Umbilical cord (tissue), 2 donors: Measurements from ENCODE around the gene RAB33B. TPM values are rescaled to one million over a fixed set of nuclear protein-coding genes. Genes with fewer than 3 reads are reported as not detected.
"Not testable (repeated sequence)": the region's sequence is repeated elsewhere in the genome, so short reads cannot be mapped to it uniquely, and the experiment has no call there.

Experiments
- DNase-seq: peaks from one replicate; pipeline ENCODE4 v3.0.0-alpha.2; 2015; ENCODE audit warnings: low spot score
- total RNA-seq: library from RNA; depleted of rRNA; stranded (reverse); fragments of >200 nt; gene quantifications from one replicate; pipeline ENCODE4 v1.2.3, GENCODE V29; 2014; ENCODE audit warnings: low replicate concordance; ENCODE audit not compliant: insufficient read depth

The RAB33B gene
- total RNA-seq, 1 donor from 2014 or later = 59.9 TPM

GRCh38 chr4:139464512-139464911, 10.6 kb downstream of the RAB33B start:
- not testable (repeated sequence) for DNase-seq

- DNase-seq = no peak
These were observed 12.0 kb downstream of the RAB33B start for GRCh38 chr4:139465922-139466321.

- not testable (repeated sequence) for DNase-seq
These were observed 14.8 kb downstream of the RAB33B start for GRCh38 chr4:139468756-139469155.

DNA sequence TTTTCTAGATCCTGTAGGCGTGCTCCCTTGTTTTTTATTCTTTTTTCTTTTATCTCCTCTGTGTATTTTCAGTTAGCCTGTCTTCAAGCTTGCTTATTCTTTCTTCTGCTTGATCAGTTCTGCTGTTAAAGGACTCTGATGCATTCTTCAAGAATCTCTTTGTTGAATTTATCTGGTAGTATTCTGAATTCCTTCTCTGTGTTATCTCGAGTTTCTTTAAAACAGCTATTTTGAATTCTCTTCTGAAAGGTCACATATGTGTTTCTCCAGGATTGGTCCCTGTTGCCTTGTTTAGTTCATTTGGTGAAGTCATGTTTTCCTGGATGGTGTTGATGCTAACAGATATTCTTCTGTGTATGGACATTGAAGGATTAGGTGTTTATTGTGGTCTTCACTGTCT, 15.3 kb downstream of the RAB33B start:
- DNase-seq = no peak

GRCh38 chr4:139469869-139470268, 15.9 kb downstream of the RAB33B start:
- no peak for DNase-seq

DNA sequence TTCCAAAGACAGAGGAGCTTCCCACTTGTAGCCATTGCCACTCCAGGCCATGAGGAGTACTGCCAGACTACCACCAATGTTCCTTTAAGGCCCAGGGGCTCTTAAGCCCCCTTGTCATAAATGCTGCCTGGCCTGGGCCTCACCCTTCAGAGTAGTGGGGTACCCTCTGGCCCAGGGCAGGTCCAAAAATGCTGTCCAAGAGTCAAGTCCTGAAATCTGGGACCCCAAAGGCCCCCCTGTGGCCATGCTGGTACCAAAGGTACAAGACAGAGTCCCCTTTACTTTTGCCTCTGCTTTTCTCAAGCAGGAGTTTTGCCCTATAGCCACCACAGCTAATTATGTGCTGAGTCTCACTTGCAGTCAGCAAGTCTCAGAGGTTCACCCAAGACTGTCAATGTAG, 16.4 kb downstream of the RAB33B start:
- DNase-seq = no peak

GRCh38 chr4:139470997-139471665, 17.2 kb downstream of the RAB33B start:
- DNase-seq = no peak

DNA sequence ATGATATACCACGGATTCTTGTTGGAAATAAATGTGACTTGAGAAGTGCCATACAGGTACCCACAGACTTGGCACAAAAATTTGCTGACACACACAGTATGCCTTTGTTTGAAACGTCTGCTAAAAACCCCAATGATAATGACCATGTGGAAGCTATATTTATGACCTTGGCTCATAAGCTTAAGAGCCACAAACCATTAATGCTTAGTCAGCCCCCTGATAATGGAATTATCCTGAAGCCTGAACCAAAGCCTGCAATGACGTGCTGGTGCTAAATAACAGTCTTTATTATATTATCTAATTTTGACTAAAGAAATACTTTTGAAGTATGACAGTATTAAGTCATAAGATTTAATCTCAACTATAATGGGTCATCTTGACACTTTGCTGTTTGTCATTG, 18.9 kb downstream of the RAB33B start:
- no peak for DNase-seq

DNA sequence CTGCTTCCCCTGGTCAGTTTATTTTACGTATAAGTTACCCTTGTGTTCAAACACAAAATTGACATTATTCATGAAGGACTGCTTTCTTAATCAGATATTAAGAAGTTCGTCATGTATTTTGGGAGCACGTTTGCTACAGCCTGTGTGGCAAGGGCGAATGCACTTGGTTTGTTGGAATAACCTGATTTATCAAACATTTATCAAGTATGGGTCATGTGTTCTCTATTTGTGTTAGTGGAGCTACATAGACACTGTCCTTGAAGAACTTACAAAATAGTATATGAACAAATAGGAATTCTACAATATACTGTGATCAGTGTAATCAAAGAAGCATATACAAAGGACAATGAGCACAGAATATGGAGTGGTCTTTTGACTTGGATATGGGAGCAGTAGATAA, 22.4 kb downstream of the RAB33B start:
- DNase-seq = no peak

DNA sequence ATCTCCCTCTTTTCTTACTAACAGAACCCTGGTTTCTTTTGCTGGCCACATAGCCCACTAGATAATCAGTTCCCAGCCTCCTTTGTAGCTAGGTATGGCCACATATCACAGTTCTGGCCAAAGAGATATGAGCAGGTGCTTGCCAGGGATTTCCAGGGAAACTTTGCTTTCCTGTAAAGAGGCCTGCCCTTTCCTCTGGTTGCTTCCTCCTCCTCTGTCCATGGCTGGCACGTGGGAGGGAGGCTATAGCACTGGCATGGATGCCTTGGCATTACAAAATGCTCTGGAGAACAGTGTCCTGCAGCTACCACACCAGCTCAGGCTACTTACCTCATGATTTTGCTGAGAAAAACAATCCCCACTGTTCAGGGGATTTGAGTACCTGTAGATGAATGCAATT, 27.5 kb downstream of the RAB33B start:
- no peak for DNase-seq

GRCh38 chr4:139483000-139483399, 29.1 kb downstream of the RAB33B start:
- DNase-seq = no peak

GRCh38 chr4:139484783-139485311, 30.9 kb downstream of the RAB33B start:
- DNase-seq = peak; percentile 44

DNA sequence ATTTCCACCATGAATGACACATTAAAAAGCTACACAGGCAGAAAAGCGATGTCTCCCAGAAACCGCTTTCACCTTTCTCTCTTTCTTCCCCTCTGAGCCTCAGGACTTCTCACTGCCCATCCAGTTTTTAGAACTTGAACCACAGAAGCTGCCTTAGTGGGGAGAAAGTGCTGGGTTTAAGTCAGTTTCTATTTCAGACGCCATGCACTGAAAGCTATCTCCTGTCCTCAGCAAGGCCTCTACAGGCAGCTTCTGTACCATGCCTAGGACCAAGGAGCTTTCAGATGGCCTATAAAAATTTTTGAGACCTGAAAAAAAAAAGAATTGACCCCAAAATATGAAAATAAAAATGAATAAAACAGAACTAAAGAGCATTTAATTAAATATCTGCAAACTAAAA, 34.5 kb downstream of the RAB33B start:
- DNase-seq = no peak

- no peak for DNase-seq
These were observed 35.7 kb downstream of the RAB33B start for GRCh38 chr4:139489638-139490037.

DNA sequence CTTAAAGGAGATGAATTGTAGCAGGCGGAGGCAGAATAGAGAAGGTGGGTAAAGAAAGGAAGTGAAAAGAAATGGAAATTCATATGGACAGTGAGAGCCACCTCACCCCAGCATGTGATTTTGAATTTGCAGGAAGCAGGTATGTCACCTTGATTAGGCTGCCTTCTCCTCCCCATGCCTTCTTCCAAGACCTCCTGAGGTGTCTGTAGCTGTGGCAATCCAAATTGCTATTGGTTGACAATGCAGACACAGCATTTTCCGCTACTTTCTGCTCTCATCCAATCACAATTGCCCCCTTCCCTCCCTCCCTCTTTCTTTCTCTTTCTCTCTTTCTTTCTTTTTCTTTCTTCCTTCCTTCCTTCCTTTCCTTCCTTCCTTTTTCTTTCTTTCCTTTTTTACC, 38.5 kb downstream of the RAB33B start:
- DNase-seq = no peak

GRCh38 chr4:139493176-139493575, 39.3 kb downstream of the RAB33B start:
- DNase-seq = no peak

GRCh38 chr4:139499186-139499585, 45.3 kb downstream of the RAB33B start:
- DNase-seq = peak; percentile 33

DNA sequence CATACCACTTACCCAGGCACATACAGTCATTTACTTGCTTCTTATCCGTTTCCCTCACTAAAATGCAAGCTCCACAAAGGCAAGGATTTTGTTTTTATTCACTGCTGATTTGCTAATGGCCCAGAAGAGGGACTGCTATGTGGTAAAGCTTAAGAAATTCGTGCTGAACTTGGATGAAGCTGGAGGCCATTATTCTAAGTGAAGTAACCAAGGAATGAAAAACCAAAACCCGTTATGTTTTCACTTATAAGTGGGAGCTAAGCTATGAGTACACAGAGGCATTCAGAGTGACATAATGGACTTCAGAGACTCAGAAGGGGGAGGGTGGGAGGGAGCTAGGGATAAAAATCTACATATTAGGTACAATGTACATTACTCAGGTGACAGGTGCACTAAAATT, 47.2 kb downstream of the RAB33B start:
- DNase-seq = no peak

- DNase-seq = no peak
These were observed 47.6 kb downstream of the RAB33B start for GRCh38 chr4:139501527-139501926.

GRCh38 chr4:139501927-139502899, 48.3 kb downstream of the RAB33B start:
- no peak for DNase-seq

GRCh38 chr4:139503622-139504166, 49.8 kb downstream of the RAB33B start:
- DNase-seq = no peak

DNA sequence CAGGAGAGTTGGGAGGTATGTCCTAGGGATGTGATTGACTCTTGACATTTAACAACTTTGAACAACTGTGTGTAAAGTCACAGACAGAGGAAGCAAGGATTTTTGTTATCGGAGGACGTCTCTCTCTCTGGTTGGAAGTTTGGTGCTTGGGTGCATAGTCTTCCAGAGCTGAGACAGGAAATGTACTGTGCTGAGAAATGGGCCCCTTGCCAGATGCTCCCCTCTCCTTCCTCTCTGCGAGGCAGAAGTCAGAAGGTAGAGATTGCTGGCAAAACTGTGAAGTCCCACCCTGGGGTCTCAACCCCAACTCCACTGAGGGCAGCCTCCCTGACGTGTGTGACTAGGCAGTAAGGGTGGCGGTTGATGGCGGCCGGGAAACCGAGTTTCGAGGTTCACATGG, 52.9 kb downstream of the RAB33B start:
- DNase-seq = no peak
